Measurements from ENCODE around the gene CLDND1.

The CLDND1 gene

DNA sequence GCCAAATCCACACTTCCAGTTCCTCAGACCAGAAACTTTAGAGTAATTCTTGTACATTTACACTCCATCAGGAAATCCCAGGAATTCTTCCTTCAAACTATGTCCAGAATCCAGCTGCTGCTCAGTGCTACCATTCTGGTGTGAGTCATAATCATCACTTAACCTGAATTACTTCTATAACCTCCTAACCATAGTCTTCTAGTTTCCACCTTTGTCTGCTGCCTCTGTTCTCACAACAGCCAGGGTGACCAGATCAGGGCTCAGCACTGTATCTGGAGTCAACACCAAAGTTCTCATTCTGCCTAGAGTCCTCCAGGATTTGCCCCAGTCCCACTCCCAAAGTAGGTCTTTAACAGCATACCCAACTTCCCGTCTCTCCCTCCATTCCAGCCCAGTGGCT is 3.4 kb downstream of the CLDND1 start:
- H3K4me3 ChIP-seq (ENCODE audit: low read depth, low read length) = no peak overlapping the region
- TF ChIP-seq, protein P1, sequence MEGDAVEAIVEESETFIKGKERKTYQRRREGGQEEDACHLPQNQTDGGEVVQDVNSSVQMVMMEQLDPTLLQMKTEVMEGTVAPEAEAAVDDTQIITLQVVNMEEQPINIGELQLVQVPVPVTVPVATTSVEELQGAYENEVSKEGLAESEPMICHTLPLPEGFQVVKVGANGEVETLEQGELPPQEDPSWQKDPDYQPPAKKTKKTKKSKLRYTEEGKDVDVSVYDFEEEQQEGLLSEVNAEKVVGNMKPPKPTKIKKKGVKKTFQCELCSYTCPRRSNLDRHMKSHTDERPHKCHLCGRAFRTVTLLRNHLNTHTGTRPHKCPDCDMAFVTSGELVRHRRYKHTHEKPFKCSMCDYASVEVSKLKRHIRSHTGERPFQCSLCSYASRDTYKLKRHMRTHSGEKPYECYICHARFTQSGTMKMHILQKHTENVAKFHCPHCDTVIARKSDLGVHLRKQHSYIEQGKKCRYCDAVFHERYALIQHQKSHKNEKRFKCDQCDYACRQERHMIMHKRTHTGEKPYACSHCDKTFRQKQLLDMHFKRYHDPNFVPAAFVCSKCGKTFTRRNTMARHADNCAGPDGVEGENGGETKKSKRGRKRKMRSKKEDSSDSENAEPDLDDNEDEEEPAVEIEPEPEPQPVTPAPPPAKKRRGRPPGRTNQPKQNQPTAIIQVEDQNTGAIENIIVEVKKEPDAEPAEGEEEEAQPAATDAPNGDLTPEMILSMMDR (IDR thresholded peaks at IDR 0.05; ENCODE audit: control insufficient read depth, extremely low read depth, insufficient read depth) = no peak
- DNase-seq (ENCODE audit: low read depth) = no peak

DNA sequence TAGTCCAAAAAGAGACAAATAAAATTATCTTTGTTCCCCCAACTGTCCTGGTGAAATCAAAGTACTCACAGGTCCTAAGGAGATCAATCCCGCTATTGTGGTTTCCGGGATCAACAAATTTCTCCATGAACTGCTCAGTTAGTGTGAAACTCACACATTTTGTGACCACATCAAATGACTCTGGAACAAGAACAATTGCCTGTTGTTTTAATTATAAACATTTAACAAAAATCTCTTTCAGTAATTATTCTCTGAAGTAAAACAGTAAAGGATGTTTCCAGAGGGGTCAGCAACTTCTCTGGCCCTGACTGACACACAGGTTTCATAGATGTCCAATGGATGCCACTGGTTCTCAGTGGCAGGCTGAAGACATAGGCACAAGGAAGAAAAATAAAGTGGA is 3.9 kb downstream of the CLDND1 start:
- TF ChIP-seq, protein P1 (IDR thresholded peaks at IDR 0.05; ENCODE audit: control insufficient read depth, extremely low read depth, insufficient read depth) = no peak
- no peak for DNase-seq (ENCODE audit: low read depth)
- no peak overlapping the region for H3K4me3 ChIP-seq (ENCODE audit: low read depth, low read length)

DNA sequence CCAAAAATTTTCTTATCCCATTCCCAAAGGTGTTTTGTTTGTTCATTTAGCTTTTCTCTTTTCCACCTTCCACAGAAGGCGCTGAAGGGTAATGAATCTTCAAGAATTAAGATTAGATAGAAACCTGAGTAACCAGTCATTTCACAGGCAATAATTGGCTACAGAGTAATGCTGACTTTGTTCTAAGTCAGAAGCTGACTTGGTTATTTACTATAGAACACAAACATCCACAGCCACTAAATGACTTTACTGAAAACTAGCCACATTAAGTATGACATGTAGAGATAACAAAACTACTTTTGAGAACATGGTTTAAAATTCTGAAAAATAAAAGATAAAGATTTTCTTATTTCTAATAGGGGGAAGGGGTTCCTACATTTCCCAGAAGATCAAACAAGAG is 7.8 kb downstream of the CLDND1 start:
- TF ChIP-seq, protein P1 (IDR thresholded peaks at IDR 0.05; ENCODE audit: control insufficient read depth, extremely low read depth, insufficient read depth) = no peak
- DNase-seq (ENCODE audit: low read depth) = no peak
- H3K4me3 ChIP-seq (ENCODE audit: low read depth, low read length) = no peak overlapping the region

DNA sequence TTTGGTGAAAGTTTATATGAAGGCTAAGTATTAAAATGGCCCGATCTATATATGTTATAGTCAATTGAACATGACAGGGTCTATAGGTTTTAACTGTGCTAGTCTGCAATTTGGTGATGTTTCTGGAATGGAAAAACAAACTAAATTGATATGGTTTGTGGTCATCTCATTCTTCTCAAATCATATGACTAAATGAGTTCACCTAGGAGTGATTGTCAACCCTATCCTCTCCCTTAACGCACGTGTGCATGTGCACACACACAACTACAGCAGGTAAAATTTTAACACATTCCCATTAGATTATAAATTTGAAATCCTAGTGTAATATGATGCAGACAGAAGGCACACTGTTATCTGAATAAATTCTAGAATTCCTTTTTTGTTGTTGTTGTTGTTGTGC is 9.0 kb downstream of the CLDND1 start:
- DNase-seq (ENCODE audit: low read depth) = no peak
- TF ChIP-seq, protein P1 (IDR thresholded peaks at IDR 0.05; ENCODE audit: control insufficient read depth, extremely low read depth, insufficient read depth) = no peak
- H3K4me3 ChIP-seq (ENCODE audit: low read depth, low read length) = no peak overlapping the region

DNA sequence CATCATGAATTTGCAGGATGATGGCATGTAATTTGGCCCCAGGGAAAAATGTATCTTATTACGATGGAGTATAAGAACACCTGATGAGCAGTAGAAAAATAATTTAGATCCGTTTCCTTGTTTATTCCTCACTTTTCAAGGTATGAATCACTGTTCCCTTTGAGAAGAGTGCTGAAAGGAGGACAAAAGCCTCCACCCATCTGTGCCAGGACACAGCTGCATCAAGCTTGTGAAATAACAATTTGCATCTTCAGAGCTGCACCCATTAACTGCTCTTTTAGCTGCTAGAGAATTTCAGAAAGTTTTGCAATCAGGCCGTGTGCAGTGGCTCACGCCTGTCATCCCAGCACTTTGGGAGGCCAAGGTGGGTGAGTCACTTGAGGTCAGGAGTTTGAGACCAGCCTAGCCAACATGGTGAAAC is 9.6 kb downstream of the CLDND1 start:
- TF ChIP-seq, protein P1 (IDR thresholded peaks at IDR 0.05; ENCODE audit: control insufficient read depth, extremely low read depth, insufficient read depth) = no peak
- no peak for DNase-seq (ENCODE audit: low read depth)

DNA sequence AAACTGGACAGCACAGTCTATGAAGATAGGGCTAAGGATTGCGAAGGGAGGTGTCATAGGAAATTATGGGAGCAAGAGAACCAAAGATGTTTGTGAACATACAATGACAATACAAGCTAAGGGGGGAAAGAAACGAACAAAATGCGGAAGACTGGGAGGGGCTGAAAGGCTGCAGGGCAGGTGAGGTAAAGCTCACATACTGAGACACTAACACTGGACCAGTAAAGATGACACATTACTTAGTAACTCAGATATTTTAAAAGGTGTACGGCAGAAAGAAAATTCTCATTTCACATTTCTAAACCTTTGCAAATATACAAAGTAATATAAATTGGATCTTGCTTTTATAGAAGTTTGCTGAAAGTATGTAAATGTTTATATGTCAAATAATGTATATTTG is 10.1 kb downstream of the CLDND1 start:
- H3K4me3 ChIP-seq (ENCODE audit: low read depth, low read length) = no peak overlapping the region
- no peak for DNase-seq (ENCODE audit: low read depth)
- TF ChIP-seq, protein P1 (IDR thresholded peaks at IDR 0.05; ENCODE audit: control insufficient read depth, extremely low read depth, insufficient read depth) = no peak

More for the DNA sequence above, 9.6 kb downstream of the CLDND1 start:
- H3K4me3 ChIP-seq (ENCODE audit: low read depth, low read length) = no peak overlapping the region

DNA sequence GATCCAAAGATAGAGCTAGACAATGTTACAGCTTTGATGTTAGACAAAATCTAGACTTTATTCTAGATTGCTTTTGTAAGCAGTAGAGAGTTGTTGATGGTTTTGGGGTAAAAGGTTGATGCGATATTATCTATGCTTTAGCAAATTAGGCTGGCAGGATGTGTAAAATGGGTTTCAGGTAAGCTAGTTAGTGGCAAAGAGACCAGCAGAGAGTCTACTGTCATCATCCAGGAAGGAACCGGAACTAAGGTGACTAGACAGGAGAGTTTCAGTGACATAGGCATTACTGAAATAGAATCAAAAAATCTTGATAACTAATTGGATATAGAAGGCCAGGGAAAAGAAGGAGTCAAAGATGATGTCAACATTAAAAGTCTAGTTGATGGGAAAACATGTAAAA is 14.1 kb downstream of the CLDND1 start:
- DNase-seq (ENCODE audit: low read depth) = no peak
- no peak overlapping the region for H3K4me3 ChIP-seq (ENCODE audit: low read depth, low read length)
- TF ChIP-seq, protein P1 (IDR thresholded peaks at IDR 0.05; ENCODE audit: control insufficient read depth, extremely low read depth, insufficient read depth) = no peak

Data from LNCaP clone FGC (cell line).